ENCODE results near the gene AEBP1.

GRCh38 chr7:44140341-44140740, 36.2 kb downstream of the AEBP1 start:
- TF ChIP-seq CTCF (IDR thresholded peaks at IDR 0.05; ENCODE audit: insufficient read depth, low read length) (no peak), GABPA (IDR thresholded peaks at IDR 0.05; ENCODE audit: low read depth) (no peak), POLR2AphosphoS5 (IDR thresholded peaks at IDR 0.05; ENCODE audit: low read depth) (no peak), REST (IDR thresholded peaks at IDR 0.05; ENCODE audit: insufficient replicate concordance, low read depth) (no peak), SPI1 (IDR thresholded peaks at IDR 0.05; ENCODE audit: borderline replicate concordance, low read depth) (no peak)

Data from HL-60 (cell line).